K562 (cell line): ENCODE measurements around the gene AGT. TPM values are rescaled to one million over a fixed set of nuclear protein-coding genes. Genes with fewer than 3 reads are reported as not detected.

Experiments used
- CEBPB ChIP-seq: fragments of 450-650 bp; IDR thresholded peaks from 2 replicates; pipeline ENCODE4 v1.6.1; 2016; ENCODE audit warnings: missing genetic modification characterization, missing compliant biosample characterization
- ELK1 ChIP-seq: sonication (generic); formaldehyde crosslinking; IDR thresholded peaks from 2 replicates; pipeline ENCODE4 v1.8.1; 2022; ENCODE audit warnings: missing genetic modification reagents
- ESRRB ChIP-seq: fragments of 250-450 bp; sonication (Bioruptor Pico); IDR thresholded peaks from 2 replicates; pipeline ENCODE4 v1.5.0; 2020; ENCODE audit warnings: mild to moderate bottlenecking, moderate library complexity, borderline replicate concordance
- FOXJ3 ChIP-seq: sonication (generic); formaldehyde crosslinking; IDR thresholded peaks from 2 replicates; pipeline ENCODE4 v1.4.0; 2020; ENCODE audit warnings: mild to moderate bottlenecking, missing genetic modification reagents
- RAD21 ChIP-seq, 2 experiments: fragments of 250-450 bp in 1 of 2; fragments of 450-650 bp in 1 of 2; sonication (Bioruptor Pico) in 1 of 2; formaldehyde crosslinking in 1 of 2; IDR thresholded peaks in 1 of 2; conservative IDR thresholded peaks in 1 of 2; 2 replicates each; pipeline versions ENCODE4 v1.4.0 to v1.8.0; 2020 to 2022; ENCODE audit warnings: mild to moderate bottlenecking in 2 of 2, moderate library complexity in 1 of 2
- THRAP3 ChIP-seq: fragments of 450-650 bp; IDR thresholded peaks from 2 replicates; pipeline ENCODE4 v1.6.1; 2016; ENCODE audit warnings: mild to moderate bottlenecking, inconsistent platforms, borderline replicate concordance
- ZNF143 ChIP-seq: sonication (generic); formaldehyde crosslinking; IDR thresholded peaks from 2 replicates; pipeline ENCODE4 v1.9.0; 2022; ENCODE audit warnings: mild to moderate bottlenecking, missing genetic modification reagents
- polyA plus RNA-seq, 8 experiments: library from polyadenylated mRNA; depleted of rRNA in 4 of 8; stranded (reverse) in 5 of 8; unstranded in 3 of 8; fragments of >200 nt; fragmentation: Nextera tagmentation in 2 of 8; fragmentation: Illumina TruSeq in 1 of 8; extraction: Ambion mirVana in 2 of 8; extraction: Trizol in 1 of 8; gene quantifications; 2 replicates each; pipeline versions ENCODE4 v1.2.1 to v1.2.3, GENCODE V29; 2011 to 2014; ENCODE audit warnings: inconsistent platforms in 1 of 8, missing spikeins in 1 of 8
- total RNA-seq, 7 experiments: library from RNA; depleted of rRNA in 6 of 7; stranded (reverse); fragments of >200 nt in 6 of 7; fragmentation: Illumina TruSeq in 2 of 7; extraction: Trizol in 2 of 7; gene quantifications; 2 replicates each; pipeline versions ENCODE4 v1.2.1 to v1.2.3, GENCODE V29; 2011 to 2021; ENCODE audit warnings: low replicate concordance in 1 of 7
- TF ChIP-seq, protein P1 (sequence below): fragments of 250-450 bp; sonication (Bioruptor Pico); IDR thresholded peaks from 2 replicates; pipeline ENCODE4 v1.5.1; 2021; ENCODE audit warnings: mild to moderate bottlenecking

The AGT gene
- total and polyA plus RNA-seq, 9 of the 15 experiments (the other 6 are each of a cell fraction or from before 2014, with no cell fraction given) = 0.40 TPM; not detected in 8

- no peak for TF ChIP-seq ESRRB (CRISPR knock-in tag)
- TF ChIP-seq CEBPB (tag) = no peak
- no peak for TF ChIP-seq RAD21 (CRISPR knock-in tag; conservative IDR thresholded peaks at IDR 0.05 in 1 of 2, IDR thresholded peaks at IDR 0.05 in 1 of 2)
- no peak for TF ChIP-seq FOXJ3 (CRISPR knock-in tag)
- no peak for TF ChIP-seq ZNF143
- TF ChIP-seq THRAP3 = no peak
- TF ChIP-seq, protein P1, sequence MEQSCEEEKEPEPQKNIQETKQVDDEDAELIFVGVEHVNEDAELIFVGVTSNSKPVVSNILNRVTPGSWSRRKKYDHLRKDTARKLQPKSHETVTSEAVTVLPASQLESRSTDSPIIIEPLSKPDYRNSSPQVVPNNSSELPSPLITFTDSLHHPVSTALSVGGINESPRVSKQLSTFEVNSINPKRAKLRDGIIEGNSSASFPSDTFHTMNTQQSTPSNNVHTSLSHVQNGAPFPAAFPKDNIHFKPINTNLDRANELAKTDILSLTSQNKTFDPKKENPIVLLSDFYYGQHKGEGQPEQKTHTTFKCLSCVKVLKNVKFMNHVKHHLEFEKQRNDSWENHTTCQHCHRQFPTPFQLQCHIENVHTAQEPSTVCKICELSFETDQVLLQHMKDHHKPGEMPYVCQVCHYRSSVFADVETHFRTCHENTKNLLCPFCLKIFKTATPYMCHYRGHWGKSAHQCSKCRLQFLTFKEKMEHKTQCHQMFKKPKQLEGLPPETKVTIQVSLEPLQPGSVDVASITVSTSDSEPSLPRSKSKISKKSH = no peak
- TF ChIP-seq ELK1 (CRISPR knock-in tag) = no peak
These were observed 33.3 kb upstream of the AGT start, which contains the start of gene CAPN9 (continued) for GRCh38 chr1:230747127-230747730.
